HepG2 (cell line): ENCODE data around the gene IQCE. TPM values are rescaled to one million over a fixed set of nuclear protein-coding genes. Genes with fewer than 3 reads are reported as not detected.
A peak's percentile ranks its signal among the peaks of the same experiment; 100 is the strongest.

Experiments
- ELF3 ChIP-seq: IDR thresholded peaks from 2 replicates; pipeline ENCODE4 v1.6.1; 2016; ENCODE audit warnings: missing genetic modification reagents, missing compliant biosample characterization
- GABPB1 ChIP-seq: IDR thresholded peaks from 2 replicates; pipeline ENCODE4 v1.6.1; 2016; ENCODE audit warnings: mild to moderate bottlenecking, missing genetic modification reagents, moderate library complexity, missing compliant biosample characterization
- GPN1 ChIP-seq: sonication (generic); formaldehyde crosslinking; IDR thresholded peaks from 2 replicates; pipeline ENCODE4 v1.5.1; 2020; ENCODE audit warnings: missing genetic modification reagents, borderline replicate concordance
- GTF3A ChIP-seq: sonication (generic); formaldehyde crosslinking; conservative IDR thresholded peaks from 2 replicates; pipeline ENCODE4 v1.4.0; 2020; ENCODE audit warnings: mild to moderate bottlenecking, missing genetic modification reagents
- HIVEP1 ChIP-seq: sonication (generic); formaldehyde crosslinking; IDR thresholded peaks from 2 replicates; pipeline ENCODE4 v1.4.0; 2020; ENCODE audit warnings: mild to moderate bottlenecking, missing genetic modification reagents
- HNF1A ChIP-seq, 2 experiments: sonication (generic) in 1 of 2; formaldehyde crosslinking in 1 of 2; IDR thresholded peaks; 2 replicates each; pipeline versions ENCODE4 v1.4.0 to v1.6.1; 2016 to 2020; ENCODE audit warnings: borderline replicate concordance in 1 of 2, low read depth in 1 of 2, mild to moderate bottlenecking in 1 of 2, missing genetic modification reagents in 1 of 2
- JUND ChIP-seq: sonication (generic); formaldehyde crosslinking; IDR thresholded peaks from 2 replicates; pipeline ENCODE4 v1.8.0; 2022; ENCODE audit warnings: mild to moderate bottlenecking, missing genetic modification reagents
- NFATC3 ChIP-seq: sonication (generic); formaldehyde crosslinking; IDR thresholded peaks from 2 replicates; pipeline ENCODE4 v1.5.1; 2020; ENCODE audit warnings: mild to moderate bottlenecking, missing genetic modification reagents
- NFE2L2 ChIP-seq: fragments of 150-350 bp; IDR thresholded peaks from 2 replicates; pipeline ENCODE4 v1.6.1; 2014; ENCODE audit warnings: low read length
- SSRP1 ChIP-seq: IDR thresholded peaks from 2 replicates; pipeline ENCODE4 v1.6.1; 2016; ENCODE audit warnings: control low read depth
- ZNF260 ChIP-seq: sonication (generic); formaldehyde crosslinking; IDR thresholded peaks from 2 replicates; pipeline ENCODE4 v1.4.0; 2020; ENCODE audit warnings: missing genetic modification reagents, low read depth, mild to moderate bottlenecking, borderline replicate concordance
- ZNF484 ChIP-seq: sonication (generic); formaldehyde crosslinking; IDR thresholded peaks from 2 replicates; pipeline ENCODE4 v1.5.1; 2020; ENCODE audit warnings: mild to moderate bottlenecking, low read depth, missing genetic modification reagents, borderline replicate concordance
- ZNF556 ChIP-seq: sonication (generic); formaldehyde crosslinking; IDR thresholded peaks from 2 replicates; pipeline ENCODE4 v1.4.0; 2020; ENCODE audit warnings: mild to moderate bottlenecking, missing genetic modification reagents, borderline replicate concordance
- ZNF639 ChIP-seq: conservative IDR thresholded peaks from 2 replicates; pipeline ENCODE4 v1.6.1; 2018; ENCODE audit warnings: missing genetic modification reagents
- ZSCAN21 ChIP-seq: sonication (generic); formaldehyde crosslinking; IDR thresholded peaks from 2 replicates; pipeline ENCODE4 v1.8.0; 2022; ENCODE audit warnings: mild to moderate bottlenecking, missing genetic modification reagents, moderate library complexity, borderline replicate concordance
- polyA plus RNA-seq, 8 experiments: library from polyadenylated mRNA; depleted of rRNA in 3 of 8; stranded (reverse) in 7 of 8; unstranded in 1 of 8; fragments of >200 nt; fragmentation: Illumina TruSeq in 4 of 8; extraction: Trizol in 4 of 8; gene quantifications; 2 replicates each; pipeline versions ENCODE4 v1.2.1 to v1.2.3, GENCODE V29; 2011 to 2016; ENCODE audit warnings: low read depth in 4 of 8, missing spikeins in 1 of 8, mixed read lengths in 1 of 8; ENCODE audit not compliant: insufficient read depth in 1 of 8
- total RNA-seq, 5 experiments: library from RNA; depleted of rRNA; stranded (reverse); fragments of >200 nt; fragmentation: Illumina TruSeq; extraction: Trizol; gene quantifications; 2 replicates each; pipeline ENCODE4 v1.2.3, GENCODE V29; 2016; ENCODE audit warnings: low read depth in 1 of 5
- TF ChIP-seq, protein P1 (sequence below): sonication (generic); formaldehyde crosslinking; IDR thresholded peaks from 2 replicates; pipeline ENCODE4 v1.5.1; 2020; ENCODE audit warnings: mild to moderate bottlenecking, missing genetic modification reagents, moderate library complexity
- TF ChIP-seq, protein P2 (sequence below): sonication (generic); formaldehyde crosslinking; IDR thresholded peaks from 2 replicates; pipeline ENCODE4 v1.4.0; 2020; ENCODE audit warnings: missing genetic modification reagents, borderline replicate concordance
- TF ChIP-seq, protein P3 (sequence below): sonication (generic); formaldehyde crosslinking; IDR thresholded peaks from 2 replicates; pipeline ENCODE4 v1.5.0; 2020; ENCODE audit warnings: mild to moderate bottlenecking, missing genetic modification reagents, borderline replicate concordance

IQCE gene
- total and polyA plus RNA-seq, 2 of the 13 experiments (the other 11 are each of a cell fraction or from before 2014, with no cell fraction given), result 1.5 to 2.5 TPM

DNA sequence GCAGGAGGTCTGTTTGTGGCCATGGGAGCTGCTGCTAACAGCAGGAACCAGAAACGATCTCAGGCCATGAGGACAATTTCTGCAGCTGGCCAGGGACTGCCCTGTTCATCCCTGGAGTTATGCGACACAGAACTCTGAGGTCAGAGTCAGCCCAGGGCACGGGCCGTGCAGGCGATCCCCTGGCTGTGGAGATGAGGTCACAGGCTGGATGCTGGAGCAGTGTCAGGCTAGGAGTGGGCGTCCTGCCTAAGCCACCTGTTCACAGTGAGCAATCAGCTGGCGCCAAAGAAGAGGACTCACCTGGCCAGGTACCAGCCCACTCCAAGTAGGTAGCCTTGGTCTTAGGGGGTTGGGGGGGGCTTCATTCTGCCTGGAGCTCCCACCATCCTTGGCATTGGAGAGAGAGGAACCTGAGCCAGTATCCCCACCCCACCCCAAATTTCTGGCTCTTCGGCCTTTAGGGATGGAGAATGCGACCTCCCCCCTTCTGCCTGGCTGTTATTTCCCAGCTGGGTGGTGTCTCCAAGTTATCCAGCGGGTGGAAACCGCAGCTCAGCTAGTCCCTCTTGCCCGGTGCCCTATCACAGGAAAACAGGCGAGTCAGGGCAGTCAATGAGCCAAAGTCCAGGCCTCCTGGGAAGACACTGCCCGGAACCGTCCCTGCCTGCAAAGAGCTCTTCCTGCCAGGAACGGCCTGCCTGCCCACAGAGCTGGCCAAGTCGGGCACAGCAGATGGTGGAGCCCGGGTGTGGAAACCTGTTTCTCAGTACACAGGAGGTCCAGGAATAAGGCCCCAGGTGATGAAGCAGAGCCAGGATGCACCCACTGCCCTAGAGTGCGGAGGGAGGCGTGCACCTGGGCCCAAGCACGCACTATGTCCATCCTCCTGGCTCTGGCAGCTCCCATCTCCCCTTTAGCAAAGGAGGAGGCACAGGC lies 71.2 kb downstream of the IQCE start (continued):
- TF ChIP-seq HNF1A (IDR thresholded peaks at IDR 0.05; ENCODE audit: low read depth), result no peak
- TF ChIP-seq HNF1A (CRISPR knock-in tag; IDR thresholded peaks at IDR 0.05; ENCODE audit: borderline replicate concordance), result no peak
- TF ChIP-seq, protein P1, sequence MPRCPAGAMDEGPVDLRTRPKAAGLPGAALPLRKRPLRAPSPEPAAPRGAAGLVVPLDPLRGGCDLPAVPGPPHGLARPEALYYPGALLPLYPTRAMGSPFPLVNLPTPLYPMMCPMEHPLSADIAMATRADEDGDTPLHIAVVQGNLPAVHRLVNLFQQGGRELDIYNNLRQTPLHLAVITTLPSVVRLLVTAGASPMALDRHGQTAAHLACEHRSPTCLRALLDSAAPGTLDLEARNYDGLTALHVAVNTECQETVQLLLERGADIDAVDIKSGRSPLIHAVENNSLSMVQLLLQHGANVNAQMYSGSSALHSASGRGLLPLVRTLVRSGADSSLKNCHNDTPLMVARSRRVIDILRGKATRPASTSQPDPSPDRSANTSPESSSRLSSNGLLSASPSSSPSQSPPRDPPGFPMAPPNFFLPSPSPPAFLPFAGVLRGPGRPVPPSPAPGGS (CRISPR knock-in tag), result no peak
- TF ChIP-seq, protein P2, sequence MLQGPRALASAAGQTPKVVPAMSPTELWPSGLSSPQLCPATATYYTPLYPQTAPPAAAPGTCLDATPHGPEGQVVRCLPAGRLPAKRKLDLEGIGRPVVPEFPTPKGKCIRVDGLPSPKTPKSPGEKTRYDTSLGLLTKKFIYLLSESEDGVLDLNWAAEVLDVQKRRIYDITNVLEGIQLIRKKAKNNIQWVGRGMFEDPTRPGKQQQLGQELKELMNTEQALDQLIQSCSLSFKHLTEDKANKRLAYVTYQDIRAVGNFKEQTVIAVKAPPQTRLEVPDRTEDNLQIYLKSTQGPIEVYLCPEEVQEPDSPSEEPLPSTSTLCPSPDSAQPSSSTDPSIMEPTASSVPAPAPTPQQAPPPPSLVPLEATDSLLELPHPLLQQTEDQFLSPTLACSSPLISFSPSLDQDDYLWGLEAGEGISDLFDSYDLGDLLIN (CRISPR knock-in tag), result peak; percentile 74; the same call in 1 of the 2 replicates
- TF ChIP-seq, protein P3, sequence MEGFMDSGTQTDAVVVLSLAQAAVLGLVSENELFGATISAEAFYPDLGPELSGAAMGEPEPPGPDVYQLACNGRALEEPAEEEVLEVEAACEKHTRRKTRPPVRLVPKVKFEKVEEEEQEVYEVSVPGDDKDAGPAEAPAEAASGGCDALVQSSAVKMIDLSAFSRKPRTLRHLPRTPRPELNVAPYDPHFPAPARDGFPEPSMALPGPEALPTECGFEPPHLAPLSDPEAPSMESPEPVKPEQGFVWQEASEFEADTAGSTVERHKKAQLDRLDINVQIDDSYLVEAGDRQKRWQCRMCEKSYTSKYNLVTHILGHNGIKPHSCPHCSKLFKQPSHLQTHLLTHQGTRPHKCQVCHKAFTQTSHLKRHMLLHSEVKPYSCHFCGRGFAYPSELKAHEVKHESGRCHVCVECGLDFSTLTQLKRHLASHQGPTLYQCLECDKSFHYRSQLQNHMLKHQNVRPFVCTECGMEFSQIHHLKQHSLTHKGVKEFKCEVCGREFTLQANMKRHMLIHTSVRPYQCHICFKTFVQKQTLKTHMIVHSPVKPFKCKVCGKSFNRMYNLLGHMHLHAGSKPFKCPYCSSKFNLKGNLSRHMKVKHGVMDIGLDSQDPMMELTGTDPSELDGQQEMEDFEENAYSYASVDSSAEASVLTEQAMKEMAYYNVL (CRISPR knock-in tag), result peak; percentile 31; the same call in 1 of the 2 replicates
- no peak for TF ChIP-seq ZNF556 (CRISPR knock-in tag)
- TF ChIP-seq GABPB1 (CRISPR knock-in tag), result peak; percentile 58
- TF ChIP-seq NFATC3 (CRISPR knock-in tag), result no peak
- TF ChIP-seq ZSCAN21, result no peak
- no peak for TF ChIP-seq NFE2L2
- TF ChIP-seq GPN1 (CRISPR knock-in tag), result no peak
- TF ChIP-seq ZNF260 (CRISPR knock-in tag), result no peak
- TF ChIP-seq ZNF484 (CRISPR knock-in tag), result no peak
- TF ChIP-seq JUND, result no peak
- TF ChIP-seq ELF3 (CRISPR knock-in tag), result peak; percentile 56
- TF ChIP-seq HIVEP1 (CRISPR knock-in tag), result no peak
- TF ChIP-seq ZNF639, result peak; percentile 39; the same call in 1 of the 2 replicates
- TF ChIP-seq SSRP1 (CRISPR knock-in tag), result no peak
- no peak for TF ChIP-seq GTF3A
